Naive thymus-derived CD8-positive, alpha-beta T cell (primary cell): ENCODE measurements around the gene GRAMD1A. TPM values are rescaled to one million over a fixed set of nuclear protein-coding genes. Genes with fewer than 3 reads are reported as not detected.

Experiments
- ATAC-seq, 2 donors: fragments of 150-1000 bp; cut with Tn5 transposase in 1 of 2; sonication (Bioruptor Pico), chemical (Tn5 transposase) in 1 of 2; 1 replicate in 1 of 2; 2 replicates in 1 of 2; pipeline ENCODE4 v1.10.0; 2021; ENCODE audit warnings: mild to moderate bottlenecking in 2 of 2, moderate library complexity in 2 of 2
- POLR2A ChIA-PET: fragments of 350-600 bp; sonication (Branson Sonifier 250); formaldehyde crosslinking; loops from one replicate; lab custom pipeline; 2021; ENCODE audit warnings: antibody characterized with exemption; lab: Charles Lee
- DNase-seq, 10 donors: peaks; one replicate each; pipeline versions ENCODE4 v3.0.0 to v3.0.0-alpha.2; 2020 to 2022
- H3K27ac Mint-ChIP-seq, 10 donors: one replicate each; pipeline ENCODE4 v1.8.0; 2020 to 2022; ENCODE audit warnings: mild to moderate bottlenecking in 10 of 10, mixed read lengths in 10 of 10, moderate library complexity in 4 of 10, inconsistent platforms in 1 of 10
- H3K27me3 Mint-ChIP-seq, 5 donors: one replicate each; pipeline ENCODE4 v1.8.0; 2021 to 2022; ENCODE audit warnings: mixed read lengths in 5 of 5
- H3K36me3 Mint-ChIP-seq, 3 donors: one replicate each; pipeline ENCODE4 v1.8.0; 2020 to 2022; ENCODE audit warnings: mixed read lengths in 3 of 3, mild to moderate bottlenecking in 2 of 3, inconsistent platforms in 1 of 3
- H3K4me1 Mint-ChIP-seq, 4 donors: one replicate each; pipeline ENCODE4 v1.8.0; 2021 to 2022; ENCODE audit warnings: mixed read lengths in 4 of 4
- H3K4me3 Mint-ChIP-seq, 10 donors: one replicate each; pipeline ENCODE4 v1.8.0; 2020 to 2022; ENCODE audit warnings: mild to moderate bottlenecking in 10 of 10, mixed read lengths in 10 of 10, moderate library complexity in 6 of 10, inconsistent platforms in 1 of 10
- H3K9me3 Mint-ChIP-seq, 9 donors: one replicate each; pipeline ENCODE4 v1.8.0; 2020 to 2022; ENCODE audit warnings: mixed read lengths in 9 of 9, mild to moderate bottlenecking in 3 of 9, inconsistent platforms in 1 of 9, moderate library complexity in 1 of 9
- polyA plus RNA-seq, 3 donors: library from polyadenylated mRNA; unstranded; fragments of 300-500 nt; fragmentation: Illumina TruSeq; gene quantifications; one replicate each; pipeline ENCODE4 v1.2.3, GENCODE V29; 2021
- total RNA-seq, 8 experiments: library from RNA in 2 of 8; stranded (reverse) in 2 of 8; gene quantifications; one replicate each; pipeline ENCODE4 v1.2.3 and lab custom pipeline; 2021 to 2026

GRAMD1A gene
- total and polyA plus RNA-seq, 5 experiments from 2014 or later, result 29.5 to 335 (median 77.0) TPM

GRCh38 chr19:35040826-35041547, 40.9 kb downstream of the GRAMD1A start:
- DNase-seq, result peak in 1 of 10 donors; percentile 16
- Mint-ChIP-seq H3K36me3 (no peaks in the 10 kb centered on the region), H3K9me3 (no peaks in the 10 kb centered on the region), H3K27me3 (peaks cover 0 to 12% (median 2%) of the 10 kb centered on the region in 5 donors), H3K27ac (peak overlapping the region in 7 of 10 donors; percentile 25 to 92 (median 86)), H3K4me1 (peaks cover 39 to 54% (median 53%) of the 10 kb centered on the region in 4 donors), H3K4me3 (peak overlapping the region; percentile 80 to 95 (median 87))
- peak; percentile 56 to 62 for ATAC-seq
- POLR2A ChIA-PET, result no interaction called here

GRCh38 chr19:35041548-35042055, 41.5 kb downstream of the GRAMD1A start, which contains the start of gene HPN:
TSS of gene HPN (plus strand) at chr19:35041721. CDS start at chr19:35042507, 786 bp downstream.
- ATAC-seq (no peak), DNase-seq (no peak)
- peaks cover 39 to 55% (median 53%) of the 10 kb centered on the region in 4 donors for H3K4me1 Mint-ChIP-seq
- H3K27me3 Mint-ChIP-seq, result peaks cover 0 to 12% (median 2%) of the 10 kb centered on the region in 5 donors
- H3K4me3 Mint-ChIP-seq, result peak within 1 kb of the TSS; percentile 80 to 95 (median 87)
- no peaks in the 10 kb centered on the region for H3K9me3 Mint-ChIP-seq
- POLR2A ChIA-PET, result interaction anchor here (1.1 kb wide), 1 partner anchor 38 kb away, joined by 3 read pairs; no protein-coding TSS in a partner anchor
- H3K36me3 Mint-ChIP-seq, result no peaks in the 10 kb centered on the region
- H3K27ac Mint-ChIP-seq, result peak within 1 kb of the TSS in 8 of 10 donors; percentile 25 to 92 (median 86)

GRCh38 chr19:35042056-35042730, 42.1 kb downstream of the GRAMD1A start:
- Mint-ChIP-seq H3K9me3 (no peaks in the 10 kb centered on the region), H3K4me1 (peaks cover 39 to 55% (median 53%) of the 10 kb centered on the region in 4 donors), H3K27ac (peak overlapping the region in 4 of 10 donors; percentile 53 to 87 (median 85)), H3K27me3 (peaks cover 0 to 12% (median 2%) of the 10 kb centered on the region in 5 donors), H3K36me3 (no peaks in the 10 kb centered on the region), H3K4me3 (peak overlapping the region in 5 of 10 donors; percentile 26 to 93 (median 30))
- ATAC-seq, result no peak
- no peak for DNase-seq
- POLR2A ChIA-PET, result interaction anchor here (1.1 to 2.3 kb wide), 2 partner anchors 8 to 39 kb away, joined by 3 to 6 read pairs; no protein-coding TSS in a partner anchor

DNA sequence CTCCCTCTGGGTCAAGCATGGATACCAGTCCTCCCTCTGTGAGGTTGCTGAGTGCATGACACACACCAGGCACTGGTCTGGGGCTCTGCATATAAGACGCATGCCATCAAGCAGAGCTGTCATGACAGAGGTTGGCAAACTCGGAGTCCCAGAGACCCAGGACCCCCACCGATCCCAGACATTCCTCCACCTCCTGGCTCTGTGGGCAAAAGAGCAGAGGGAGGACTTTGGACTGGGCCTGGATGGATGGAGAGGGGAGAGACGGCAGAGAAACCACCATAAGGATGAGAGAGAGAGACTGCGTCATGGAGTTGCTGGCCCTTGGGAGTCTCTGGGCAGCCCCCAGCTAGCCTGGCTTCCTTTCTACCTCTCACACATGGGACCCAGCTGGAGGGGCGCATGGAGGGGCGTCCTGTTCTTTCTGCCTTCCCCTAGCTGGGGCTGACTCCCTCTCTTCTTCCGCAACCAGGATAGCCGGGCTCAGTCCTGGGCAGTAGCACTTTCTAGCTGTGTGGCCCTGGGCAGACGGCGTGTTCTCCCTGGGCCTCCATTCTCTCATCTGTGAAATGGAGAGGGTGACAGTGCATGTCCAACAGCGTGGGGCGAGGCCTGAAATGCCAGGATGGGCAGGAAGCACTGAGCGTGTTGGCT, 43.0 kb downstream of the GRAMD1A start:
- H3K27ac Mint-ChIP-seq, result peak overlapping the region in 4 of 10 donors; percentile 5 to 87 (median 85)
- POLR2A ChIA-PET, result interaction anchor here (2.3 kb wide), 1 partner anchor 8 kb away, joined by 6 read pairs; no protein-coding TSS in a partner anchor
- peaks cover 38 to 55% (median 51%) of the 10 kb centered on the region in 4 donors for H3K4me1 Mint-ChIP-seq
- H3K27me3 Mint-ChIP-seq, result peaks cover 0 to 12% (median 2%) of the 10 kb centered on the region in 5 donors
- no peaks in the 10 kb centered on the region for H3K36me3 Mint-ChIP-seq
- peak overlapping the region in 4 of 10 donors; percentile 29 to 93 (median 50) for H3K4me3 Mint-ChIP-seq
- ATAC-seq (no peak), DNase-seq (no peak)
- H3K9me3 Mint-ChIP-seq, result no peaks in the 10 kb centered on the region

GRCh38 chr19:35043906-35044305, 43.8 kb downstream of the GRAMD1A start:
- ATAC-seq (no peak), DNase-seq (no peak)
- POLR2A ChIA-PET, result interaction anchor here (0.9 to 2.3 kb wide), 4 partner anchors 9 to 117 kb away, joined by 3 to 6 read pairs (median 4); partner anchors contain the start of gene ZNF30
- Mint-ChIP-seq H3K4me3 (peak overlapping the region in 1 of 10 donors; percentile 60), H3K27ac (peak overlapping the region in 3 of 10 donors; percentile 23 to 84 (median 38)), H3K4me1 (peaks cover 36 to 54% (median 46%) of the 10 kb centered on the region in 4 donors), H3K36me3 (no peaks in the 10 kb centered on the region), H3K9me3 (no peaks in the 10 kb centered on the region), H3K27me3 (peaks cover 0 to 12% (median 4%) of the 10 kb centered on the region in 5 donors)

- peak overlapping the region in 2 of 10 donors; percentile 60 to 74 for H3K4me3 Mint-ChIP-seq
- H3K27me3 Mint-ChIP-seq, result peaks cover 0 to 12% (median 4%) of the 10 kb centered on the region in 5 donors
- no peaks in the 10 kb centered on the region for H3K36me3 Mint-ChIP-seq
- H3K4me1 Mint-ChIP-seq, result peaks cover 34 to 48% (median 42%) of the 10 kb centered on the region in 4 donors
- POLR2A ChIA-PET, result interaction anchor here (0.6 to 2.3 kb wide), 5 partner anchors 10 to 118 kb away, joined by 3 to 6 read pairs (median 3); partner anchors contain the start of gene ZNF30
- no peak for ATAC-seq
- no peaks in the 10 kb centered on the region for H3K9me3 Mint-ChIP-seq
- peak in 9 of 10 donors; percentile 22 to 69 (median 49) for DNase-seq
- peak overlapping the region in 8 of 10 donors; percentile 7 to 91 (median 56) for H3K27ac Mint-ChIP-seq
Measured at GRCh38 chr19:35044317-35045117, 44.4 kb downstream of the GRAMD1A start.

- ATAC-seq, result peak; percentile 82 to 95
- POLR2A ChIA-PET, result interaction anchor here (0.7 to 1.4 kb wide), 3 partner anchors 15 to 31 kb away, joined by 3 to 5 read pairs (median 3); no protein-coding TSS in a partner anchor
- H3K4me1 Mint-ChIP-seq, result peaks cover 28 to 38% (median 33%) of the 10 kb centered on the region in 4 donors
- peak in 5 of 10 donors; percentile 13 to 50 (median 41) for DNase-seq
- H3K36me3 Mint-ChIP-seq, result no peaks in the 10 kb centered on the region
- H3K27ac Mint-ChIP-seq, result peak overlapping the region in 1 of 10 donors; percentile 20
- no peak overlapping the region for H3K4me3 Mint-ChIP-seq
- H3K27me3 Mint-ChIP-seq, result peaks cover 0 to 12% (median 4%) of the 10 kb centered on the region in 5 donors
- H3K9me3 Mint-ChIP-seq, result no peaks in the 10 kb centered on the region
Measured at GRCh38 chr19:35045667-35046300, 45.7 kb downstream of the GRAMD1A start.

DNA sequence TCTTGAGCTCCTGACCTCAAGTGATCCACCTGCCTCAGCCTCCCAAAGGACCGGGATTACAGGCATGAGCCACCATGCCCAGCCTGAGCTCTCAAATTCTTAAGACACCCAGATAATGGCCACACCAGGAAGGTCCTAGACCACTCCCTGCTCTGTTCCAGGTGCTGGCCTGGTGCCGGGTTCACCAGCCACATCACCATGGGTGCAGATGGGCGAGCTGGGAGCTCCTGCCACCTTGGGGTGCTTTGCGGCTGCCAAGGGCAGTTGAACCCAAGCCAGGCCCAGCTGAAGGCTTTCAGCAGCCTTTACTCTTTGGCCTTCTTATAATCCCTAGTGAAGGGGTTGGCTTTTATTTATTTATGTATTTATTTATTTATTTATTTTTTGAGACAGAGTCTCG, 46.3 kb downstream of the GRAMD1A start:
- no peaks in the 10 kb centered on the region for H3K9me3 Mint-ChIP-seq
- H3K4me1 Mint-ChIP-seq, result peaks cover 25 to 34% (median 30%) of the 10 kb centered on the region in 4 donors
- DNase-seq, result no peak
- no peaks in the 10 kb centered on the region for H3K36me3 Mint-ChIP-seq
- no peak for ATAC-seq
- POLR2A ChIA-PET, result interaction anchor here (1.0 to 1.4 kb wide), 2 partner anchors 15 to 32 kb away, joined by 3 to 5 read pairs; no protein-coding TSS in a partner anchor
- no peak overlapping the region for H3K27ac Mint-ChIP-seq
- H3K4me3 Mint-ChIP-seq, result no peak overlapping the region
- peaks cover 0 to 12% (median 4%) of the 10 kb centered on the region in 5 donors for H3K27me3 Mint-ChIP-seq

- peaks cover 20 to 21% (median 21%) of the 10 kb centered on the region in 4 donors for H3K4me1 Mint-ChIP-seq
- no peak for ATAC-seq
- H3K27me3 Mint-ChIP-seq, result peaks cover 0 to 12% (median 4%) of the 10 kb centered on the region in 5 donors
- H3K4me3 Mint-ChIP-seq, result no peak overlapping the region
- H3K9me3 Mint-ChIP-seq, result no peaks in the 10 kb centered on the region
- POLR2A ChIA-PET, result no interaction called here
- no peak overlapping the region for H3K27ac Mint-ChIP-seq
- no peak for DNase-seq
- no peaks in the 10 kb centered on the region for H3K36me3 Mint-ChIP-seq
Measured at GRCh38 chr19:35048911-35049411, 48.8 kb downstream of the GRAMD1A start.

DNA sequence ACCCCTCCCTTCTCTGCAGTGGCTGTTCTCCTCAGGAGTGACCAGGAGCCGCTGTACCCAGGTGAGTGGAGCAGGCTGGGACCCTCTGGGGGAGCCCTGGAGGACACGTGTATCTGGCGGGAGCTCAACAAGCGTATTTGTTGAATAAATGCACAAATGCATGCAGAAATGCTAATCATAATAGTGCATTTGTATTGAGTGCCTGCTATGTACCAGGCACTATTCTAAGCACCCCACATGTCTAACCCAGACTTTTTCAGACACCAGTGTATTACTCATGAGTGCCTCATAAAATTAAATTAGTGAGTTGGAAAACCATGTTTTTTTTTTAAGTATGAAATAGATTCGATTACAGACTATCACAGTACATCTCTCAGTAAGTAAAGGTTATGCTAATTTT, 49.3 kb downstream of the GRAMD1A start:
- H3K36me3 Mint-ChIP-seq, result no peaks in the 10 kb centered on the region
- peaks cover 0 to 9% (median 4%) of the 10 kb centered on the region in 5 donors for H3K27me3 Mint-ChIP-seq
- ATAC-seq, result no peak
- H3K27ac Mint-ChIP-seq, result no peak overlapping the region
- peaks cover 15 to 16% (median 16%) of the 10 kb centered on the region in 4 donors for H3K4me1 Mint-ChIP-seq
- DNase-seq, result no peak
- H3K4me3 Mint-ChIP-seq, result no peak overlapping the region
- no peaks in the 10 kb centered on the region for H3K9me3 Mint-ChIP-seq
- POLR2A ChIA-PET, result interaction anchor here (0.6 kb wide), 1 partner anchor 145 kb away, joined by 5 read pairs; no protein-coding TSS in a partner anchor
